H1 (cell line): Measurements from ENCODE around the gene DIPK2A.

Experiments
- CHD7 ChIP-seq: fragments of 300-600 bp; sonication (generic); IDR thresholded peaks from 2 replicates; pipeline ENCODE4 v1.7.1; 2012; ENCODE audit warnings: low read length, moderate library complexity, mild to moderate bottlenecking, inconsistent platforms; ENCODE audit not compliant: insufficient replicate concordance
- EZH2 ChIP-seq: fragments of 200-600 bp; sonication (generic); IDR thresholded peaks from 2 replicates; pipeline ENCODE4 v1.7.1; 2012; ENCODE audit warnings: low read depth, mild to moderate bottlenecking, moderate library complexity, low read length, inconsistent platforms; ENCODE audit not compliant: severe bottlenecking
- JUND ChIP-seq: IDR thresholded peaks from 2 replicates; pipeline ENCODE4 v1.6.1; 2011; ENCODE audit warnings: mild to moderate bottlenecking, improper control_type of control experiment, low read length
- POLR2A ChIP-seq, 2 experiments: IDR thresholded peaks; 1 replicate in 1 of 2; 2 replicates in 1 of 2; pipeline ENCODE4 v1.6.1; 2011; ENCODE audit warnings: low read depth in 2 of 2, low read length in 2 of 2, mild to moderate bottlenecking in 2 of 2; ENCODE audit errors: control extremely low read depth in 1 of 2
- SP1 ChIP-seq: IDR thresholded peaks from 2 replicates; pipeline ENCODE4 v1.6.1; 2011; ENCODE audit warnings: low read depth, low read length

DNA sequence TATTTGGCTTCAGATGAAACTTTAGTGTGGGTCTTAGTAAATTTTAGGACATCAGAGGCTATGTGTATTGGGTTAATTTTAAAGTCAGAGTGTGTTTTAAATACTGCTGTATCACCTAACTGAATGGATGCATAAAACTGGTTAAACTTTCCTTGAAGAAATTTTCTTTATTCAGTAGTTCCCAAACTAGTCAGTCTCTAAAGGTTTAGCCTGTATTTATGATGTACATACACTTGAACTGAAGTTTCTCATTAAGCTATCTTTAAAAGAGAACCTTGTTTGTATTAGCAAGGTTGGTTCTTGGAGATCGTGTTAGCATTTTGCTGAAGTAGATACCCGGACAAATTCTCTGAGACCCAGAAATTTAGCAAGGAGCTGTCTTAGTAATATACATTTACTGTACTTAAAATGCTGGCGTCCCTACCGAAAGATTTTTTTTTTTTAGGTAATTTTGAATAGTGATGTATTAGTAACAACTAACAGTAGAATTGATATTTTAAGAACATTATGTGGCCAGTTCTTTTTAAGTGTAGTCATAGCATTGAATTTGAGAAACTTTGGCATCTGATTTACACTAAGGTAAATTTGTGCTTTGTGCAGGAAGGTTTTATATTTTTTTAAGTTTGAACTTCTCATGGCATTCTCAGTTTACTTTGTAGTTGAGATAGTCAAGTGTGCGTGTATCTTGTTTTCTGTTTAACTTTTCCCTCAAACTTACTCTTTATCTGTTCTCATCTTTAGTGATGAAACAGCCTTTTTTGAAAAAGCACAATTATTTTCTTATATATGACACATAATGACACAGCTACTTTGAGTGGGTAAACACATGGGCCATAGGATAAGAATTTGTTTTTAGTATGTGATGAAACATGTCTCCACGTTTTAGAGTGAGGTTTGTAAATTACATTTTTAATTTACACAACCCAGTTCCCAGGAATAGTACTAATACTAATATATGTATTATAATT, 2.9 kb downstream of the DIPK2A start:
- TF ChIP-seq CHD7, result no peak
- TF ChIP-seq JUND, result no peak
- no peak for TF ChIP-seq EZH2
- no peak for TF ChIP-seq POLR2A (IDR thresholded peaks at IDR 0.05; ENCODE audit: control extremely low read depth in 1 of 2, low read depth in 2 of 2, low read length in 2 of 2)
- TF ChIP-seq SP1, result no peak
